ENCODE data around the gene ACSL1. TPM values are rescaled to one million over a fixed set of nuclear protein-coding genes. Genes with fewer than 3 reads are reported as not detected.

Gene ACSL1
- total and polyA plus RNA-seq, 2 of the 8 experiments (the other 6 are each of a cell fraction or from before 2014, with no cell fraction given) = 2.3 to 8.7 TPM

- CTCF ChIA-PET (ENCODE audit: partially characterized antibody) = interaction anchor here (1.2 to 1.8 kb wide), 2 partner anchors 28 to 543 kb away, joined by 3 to 4 read pairs; no protein-coding TSS in a partner anchor
- Histone ChIP-seq H3K4ac (replicated peaks; ENCODE audit: insufficient read length, low read depth, low read length) (no peak overlapping the region), H2AFZ (ENCODE audit: low read length) (no peak overlapping the region), H2BK120ac (replicated peaks; ENCODE audit: low read depth, low read length) (no peak overlapping the region), H2AK5ac (ENCODE audit: low read depth, low read length) (no peak overlapping the region), H3K56ac (replicated peaks; ENCODE audit: insufficient read length, low read depth, low read length) (no peak overlapping the region), H2BK15ac (ENCODE audit: low read length) (no peak overlapping the region), H4K91ac (replicated peaks; ENCODE audit: insufficient read length, low read length) (no peak overlapping the region), H2BK5ac (ENCODE audit: low read depth, low read length) (no peak overlapping the region), H3K9me3 (ENCODE audit: insufficient read depth in 2 of 2, low read depth in 1 of 2, low read length in 1 of 2) (no peaks in the 10 kb centered on the region), H3K79me1 (ENCODE audit: low read depth, low read length) (no peaks in the 10 kb centered on the region), H3K79me2 (ENCODE audit: control insufficient read depth in 1 of 2, insufficient read depth in 2 of 2, low read length in 2 of 2) (no peaks in the 10 kb centered on the region), H3K4me3 (ENCODE audit: extremely low read depth in 1 of 4, insufficient read depth in 2 of 4, low read depth in 3 of 4, low read length in 4 of 4) (no peak overlapping the region), H3K27me3 (replicated peaks in 1 of 4; ENCODE audit: control insufficient read depth in 3 of 4, extremely low read depth in 1 of 4, insufficient read depth in 3 of 4, low read length in 3 of 4) (no peaks in the 10 kb centered on the region), H3K9ac (replicated peaks in 1 of 4; ENCODE audit: extremely low read depth in 1 of 4, low read depth in 3 of 4, low read length in 3 of 4) (no peak overlapping the region), H4K8ac (ENCODE audit: extremely low read depth, insufficient read depth, low read length) (no peak overlapping the region), H3K4me1 (replicated peaks in 1 of 4; ENCODE audit: control insufficient read depth in 3 of 4, insufficient read depth in 4 of 4, low read length in 3 of 4) (peaks cover 0 to 8% (median 2%) of the 10 kb centered on the region in 4 experiments; a peak in 3 of 7 replicates), H2BK20ac (ENCODE audit: low read length) (no peak overlapping the region), H4K20me1 (replicated peaks in 1 of 2; ENCODE audit: control insufficient read depth in 1 of 2, insufficient read depth in 2 of 2, low read length in 2 of 2) (no peaks in the 10 kb centered on the region), H2BK12ac (ENCODE audit: low read depth, low read length) (no peak overlapping the region), H3K27ac (ENCODE audit: low read depth, low read length) (no peak overlapping the region), H4K5ac (ENCODE audit: insufficient read length, low read depth, low read length) (no peak overlapping the region), H3K23ac (ENCODE audit: insufficient read length) (no peak overlapping the region), H3K14ac (ENCODE audit: insufficient read length) (no peak overlapping the region), H3K36me3 (ENCODE audit: control insufficient read depth in 2 of 4, insufficient read depth in 4 of 4, low read length in 3 of 4) (no peaks in the 10 kb centered on the region; a peak in 1 of 8 replicates), H3K4me2 (ENCODE audit: insufficient read depth in 1 of 2, low read depth in 2 of 2, low read length in 2 of 2) (no peak overlapping the region), H3K23me2 (ENCODE audit: low read depth, low read length) (no peaks in the 10 kb centered on the region), H3K18ac (ENCODE audit: extremely low read depth, low read length) (no peak overlapping the region)
- POLR2A ChIA-PET (ENCODE audit: partially characterized antibody) = no interaction called here
- no peak for FAIRE-seq
- DNase-seq (ENCODE audit: low read depth in 1 of 2, low spot score in 2 of 2) = no peak
- 93% methylated on average over 9 of the region's 9 CpGs; no CpG with 5 or more reads in 1 of the 2 experiments for WGBS, 2 experiments (ENCODE audit: extremely low coverage in 1 of 2, insufficient coverage in 1 of 2, insufficient read length in 1 of 2, insufficient replicate concordance in 2 of 2, low coverage in 1 of 2, low lambda C conversion rate in 2 of 2, missing lambda C conversion rate in 1 of 2)
- TF ChIP-seq YY1 (IDR thresholded peaks at IDR 0.05; ENCODE audit: low read depth, low read length) (no peak), SAP30 (IDR thresholded peaks at IDR 0.05; ENCODE audit: insufficient read depth, insufficient replicate concordance, low read length) (no peak)
Observed at GRCh38 chr4:184793735-184794355, 31.9 kb downstream of the ACSL1 start.

All from H1 (cell line).